IMR-90 (cell line): ENCODE measurements around the gene AP1S1. TPM values are rescaled to one million over a fixed set of nuclear protein-coding genes. Genes with fewer than 3 reads are reported as not detected.

ENCODE experiments used
- ATAC-seq: fragments of 200-7000 bp; cut with Tn5 transposase; 2 replicates; pipeline ENCODE4 v1.9.1; 2020; ENCODE audit warnings: low read depth, mild to moderate bottlenecking, moderate library complexity
- BruUV-seq: library from RNA; stranded (reverse); fragments of 400-500 nt; replicated peaks from 2 replicates; lab custom pipeline; 2021; lab: Mats Ljungman, UMichigan
- CTCF ChIA-PET: fragments of 300-600 bp; formaldehyde crosslinking; extraction: SDS; loops from one replicate; lab custom pipeline; 2021; ENCODE audit warnings: antibody characterized with exemption; lab: Yijun Ruan, JAX
- POLR2A ChIA-PET: fragments of 300-600 bp; sonication (Branson Sonifier 250); formaldehyde crosslinking; loops from one replicate; lab custom pipeline; 2022; ENCODE audit warnings: antibody characterized with exemption; ENCODE audit not compliant: unreplicated experiment; lab: Charles Lee
- DNase-seq: peaks from one replicate; pipeline ENCODE4 v3.0.0; 2013
- H2AFZ ChIP-seq: replicated peaks from 2 replicates; pipeline ENCODE3; 2013; ENCODE audit warnings: low read length, mild to moderate bottlenecking; ENCODE audit not compliant: poor library complexity
- H2AK5ac ChIP-seq: 2 replicates; pipeline ENCODE4 v1.6.1; 2013; ENCODE audit warnings: low read depth, low read length, inconsistent platforms
- H2AK9ac ChIP-seq: replicated peaks from 2 replicates; pipeline ENCODE3; 2013; ENCODE audit warnings: mild to moderate bottlenecking, low read depth, low read length, moderate library complexity; ENCODE audit not compliant: poor library complexity
- H2BK120ac ChIP-seq: 2 replicates; pipeline ENCODE4 v1.6.1; 2013; ENCODE audit warnings: low read depth, low read length, inconsistent platforms
- H2BK15ac ChIP-seq: 3 replicates; pipeline ENCODE4 v1.6.1; 2013; ENCODE audit warnings: low read depth, low read length, inconsistent platforms
- H2BK20ac ChIP-seq: 2 replicates; pipeline ENCODE4 v1.6.1; 2013; ENCODE audit warnings: low read depth, mild to moderate bottlenecking, inconsistent platforms, low read length, moderate library complexity
- H2BK5ac ChIP-seq: 2 replicates; pipeline ENCODE4 v1.6.1; 2013; ENCODE audit warnings: mild to moderate bottlenecking, low read depth, low read length, inconsistent platforms; ENCODE audit not compliant: poor library complexity, severe bottlenecking
- H3K14ac ChIP-seq: replicated peaks from 2 replicates; pipeline ENCODE4 v1.6.1; 2013; ENCODE audit warnings: low read depth, low read length, inconsistent platforms
- H3K18ac ChIP-seq: 2 replicates; pipeline ENCODE4 v1.6.1; 2013; ENCODE audit warnings: low read depth, low read length, control low read depth
- H3K23ac ChIP-seq: 2 replicates; pipeline ENCODE4 v1.6.1; 2013; ENCODE audit warnings: low read depth, low read length, inconsistent platforms
- H3K27ac ChIP-seq: 2 replicates; pipeline ENCODE4 v1.5.1; 2013; ENCODE audit warnings: mild to moderate bottlenecking, control low read depth, low read length; ENCODE audit not compliant: insufficient read depth
- H3K27me3 ChIP-seq: 2 replicates; pipeline ENCODE4 v1.6.1; 2013; ENCODE audit warnings: low read length; ENCODE audit not compliant: control insufficient read depth, insufficient read depth
- H3K36me3 ChIP-seq: 2 replicates; pipeline ENCODE4 v1.6.1; 2013; ENCODE audit warnings: low read length, mixed read lengths; ENCODE audit not compliant: control insufficient read depth, insufficient read depth
- H3K4ac ChIP-seq: 2 replicates; pipeline ENCODE4 v1.6.1; 2013; ENCODE audit warnings: low read depth, low read length, inconsistent platforms
- H3K4me1 ChIP-seq: 2 replicates; pipeline ENCODE4 v1.6.1; 2013; ENCODE audit warnings: low read length, mixed read lengths; ENCODE audit not compliant: control insufficient read depth, insufficient read depth
- H3K4me2 ChIP-seq: 2 replicates; pipeline ENCODE4 v1.6.1; 2013; ENCODE audit warnings: low read depth, mild to moderate bottlenecking, control low read depth, low read length, moderate library complexity
- H3K4me3 ChIP-seq: 2 replicates; pipeline ENCODE4 v1.5.1; 2013; ENCODE audit warnings: low read depth, mild to moderate bottlenecking, control low read depth, low read length, moderate library complexity; ENCODE audit not compliant: insufficient read depth
- H3K56ac ChIP-seq: 2 replicates; pipeline ENCODE4 v1.6.1; 2013; ENCODE audit warnings: low read length, inconsistent platforms; ENCODE audit not compliant: insufficient read depth; ENCODE audit errors: extremely low read depth
- H3K79me1 ChIP-seq, 2 experiments: 2 replicates each; pipeline ENCODE4 v1.6.1; 2013; ENCODE audit warnings: low read length in 2 of 2, inconsistent platforms in 1 of 2, low read depth in 1 of 2
- H3K9ac ChIP-seq: 2 replicates; pipeline ENCODE4 v1.6.1; 2013; ENCODE audit warnings: low read depth, low read length, control low read depth
- H3K9me1 ChIP-seq: 2 replicates; pipeline ENCODE4 v1.6.1; 2013; ENCODE audit warnings: low read length, inconsistent platforms; ENCODE audit not compliant: insufficient read depth
- H3K9me3 ChIP-seq: 2 replicates; pipeline ENCODE4 v1.6.1; 2013; ENCODE audit warnings: low read length; ENCODE audit not compliant: control insufficient read depth, insufficient read depth
- H4K20me1 ChIP-seq: 2 replicates; pipeline ENCODE4 v1.6.1; 2013; ENCODE audit warnings: low read length, inconsistent platforms; ENCODE audit not compliant: insufficient read depth
- H4K5ac ChIP-seq: 2 replicates; pipeline ENCODE4 v1.6.1; 2013; ENCODE audit warnings: mild to moderate bottlenecking, low read depth, low read length, control low read depth
- H4K8ac ChIP-seq, 2 experiments: 2 replicates each; pipeline ENCODE4 v1.6.1; 2013; ENCODE audit warnings: low read depth in 2 of 2, low read length in 2 of 2, control low read depth in 1 of 2, inconsistent platforms in 1 of 2
- H4K91ac ChIP-seq: 2 replicates; pipeline ENCODE4 v1.6.1; 2013; ENCODE audit warnings: low read depth, low read length, inconsistent platforms; ENCODE audit not compliant: insufficient read depth
- BHLHE40 ChIP-seq: fragments of 150-350 bp; IDR thresholded peaks from 2 replicates; pipeline ENCODE4 v1.6.1; 2016; ENCODE audit warnings: mild to moderate bottlenecking, low read depth, low read length
- CEBPB ChIP-seq: IDR thresholded peaks from 2 replicates; pipeline ENCODE4 v1.6.1; 2012; ENCODE audit warnings: low read depth, low read length, improper control_type of control experiment
- CTCF ChIP-seq: conservative IDR thresholded peaks from 2 replicates; pipeline ENCODE4 v1.5.1; 2012; ENCODE audit warnings: mild to moderate bottlenecking, low read depth, low read length, improper control_type of control experiment
- FOS ChIP-seq: fragments of 150-350 bp; IDR thresholded peaks from 2 replicates; pipeline ENCODE4 v1.6.1; 2016; ENCODE audit warnings: low read depth, low read length
- MAZ ChIP-seq: IDR thresholded peaks from 2 replicates; pipeline ENCODE4 v1.6.1; 2012; ENCODE audit warnings: low read depth, mild to moderate bottlenecking, low read length, improper control_type of control experiment, moderate library complexity, borderline replicate concordance
- MXI1 ChIP-seq: IDR thresholded peaks from 2 replicates; pipeline ENCODE4 v1.6.1; 2012; ENCODE audit warnings: low read depth, mild to moderate bottlenecking, low read length, moderate library complexity, borderline replicate concordance
- NFE2L2 ChIP-seq: fragments of 150-350 bp; IDR thresholded peaks from 2 replicates; pipeline ENCODE4 v1.6.1; 2016; ENCODE audit warnings: low read depth, mild to moderate bottlenecking, low read length
- RAD21 ChIP-seq: IDR thresholded peaks from 2 replicates; pipeline ENCODE4 v1.6.1; 2012; ENCODE audit warnings: low read length, improper control_type of control experiment
- RCOR1 ChIP-seq: IDR thresholded peaks from 2 replicates; pipeline ENCODE4 v1.6.1; 2012; ENCODE audit warnings: mild to moderate bottlenecking, low read length, improper control_type of control experiment; ENCODE audit not compliant: insufficient replicate concordance
- RFX5 ChIP-seq: IDR thresholded peaks from 2 replicates; pipeline ENCODE4 v1.8.0; 2012; ENCODE audit warnings: low read depth, mild to moderate bottlenecking, low read length, moderate library complexity
- SMC3 ChIP-seq: fragments of 150-350 bp; IDR thresholded peaks from 2 replicates; pipeline ENCODE4 v1.6.1; 2016; ENCODE audit warnings: low read depth, mild to moderate bottlenecking, antibody characterized with exemption, low read length, moderate library complexity
- whole genome bisulfite sequencing, 2 experiments: methylation state at CpG; one replicate each; pipeline versions ENCODE4 v1.1.5 to v1.1.7; 2013; ENCODE audit warnings: missing lambda C conversion rate in 2 of 2; ENCODE audit not compliant: insufficient read length in 1 of 2; ENCODE audit errors: extremely low coverage in 2 of 2; 5-methylcytosine and 5-hydroxymethylcytosine counted together
- dilution Hi-C: fragments of 300-500 bp; cut with HindIII; formaldehyde crosslinking; loops from one replicate; pipeline ENCODE4 v1.14.3; 2018; ENCODE audit warnings: low sequenced_read_pairs; ENCODE audit not compliant: unreplicated experiment
- in situ Hi-C: fragments of 300-500 bp; cut with MboI; formaldehyde crosslinking; loops from 3 replicates; pipeline ENCODE4 v1.14.3; 2019; ENCODE audit warnings: low sequenced_read_pairs, inconsistent platforms, mixed read lengths
- intact Hi-C: fragments of 100-400 bp; cut with micrococcal nuclease; formaldehyde crosslinking; loops from 2 replicates; pipeline ENCODE4 v1.10.0; 2022
- polyA plus RNA-seq, 3 experiments: library from polyadenylated mRNA; depleted of rRNA; stranded (reverse); fragments of >200 nt; gene quantifications; 2 replicates each; pipeline ENCODE4 v1.2.3, GENCODE V29; 2012; ENCODE audit warnings: low replicate concordance in 1 of 3
- total RNA-seq: library from RNA; depleted of rRNA; stranded (reverse); fragments of >200 nt; gene quantifications from 2 replicates; pipeline ENCODE4 v1.2.3, GENCODE V29; 2012
- TF ChIP-seq, protein P1 (sequence below): fragments of 150-350 bp; IDR thresholded peaks from 2 replicates; pipeline ENCODE4 v1.6.1; 2016; ENCODE audit warnings: low read depth, mild to moderate bottlenecking, low read length, moderate library complexity, borderline replicate concordance

Gene AP1S1
- total and polyA plus RNA-seq, 2 of the 4 experiments (the other 2 are of a cell fraction) = 187 to 295 TPM

- Histone ChIP-seq H2BK5ac (no peak overlapping the region), H3K56ac (no peak overlapping the region), H3K23ac (no peak overlapping the region), H3K4me3 (no peak overlapping the region), H2AK9ac (no peak overlapping the region), H2AFZ (no peak overlapping the region), H3K9me1 (peaks cover 7% of the 10 kb centered on the region; the same call in 1 of the 2 replicates), H2BK20ac (no peak overlapping the region), H4K5ac (no peak overlapping the region), H3K27ac (no peak overlapping the region), H3K4me2 (no peak overlapping the region), H3K9me3 (no peaks in the 10 kb centered on the region), H4K8ac (no peak overlapping the region), H3K36me3 (no peaks in the 10 kb centered on the region), H3K4ac (no peak overlapping the region), H3K79me1 (no peaks in the 10 kb centered on the region), H2BK120ac (no peak overlapping the region), H3K14ac (no peak overlapping the region), H4K91ac (no peak overlapping the region), H2AK5ac (no peak overlapping the region), H3K9ac (no peak overlapping the region), H4K20me1 (no peaks in the 10 kb centered on the region), H3K4me1 (no peaks in the 10 kb centered on the region), H3K18ac (no peak overlapping the region), H2BK15ac (no peak overlapping the region), H3K27me3 (peaks cover 6% of the 10 kb centered on the region; the same call in 1 of the 2 replicates)
- intact Hi-C loops = no loop called here
- TF ChIP-seq CTCF (no peak), MAZ (no peak), RAD21 (no peak), FOS (no peak), RFX5 (no peak), RCOR1 (no peak), SMC3 (no peak), NFE2L2 (no peak), CEBPB (no peak), BHLHE40 (no peak), MXI1 (no peak)
- TF ChIP-seq, protein P1, sequence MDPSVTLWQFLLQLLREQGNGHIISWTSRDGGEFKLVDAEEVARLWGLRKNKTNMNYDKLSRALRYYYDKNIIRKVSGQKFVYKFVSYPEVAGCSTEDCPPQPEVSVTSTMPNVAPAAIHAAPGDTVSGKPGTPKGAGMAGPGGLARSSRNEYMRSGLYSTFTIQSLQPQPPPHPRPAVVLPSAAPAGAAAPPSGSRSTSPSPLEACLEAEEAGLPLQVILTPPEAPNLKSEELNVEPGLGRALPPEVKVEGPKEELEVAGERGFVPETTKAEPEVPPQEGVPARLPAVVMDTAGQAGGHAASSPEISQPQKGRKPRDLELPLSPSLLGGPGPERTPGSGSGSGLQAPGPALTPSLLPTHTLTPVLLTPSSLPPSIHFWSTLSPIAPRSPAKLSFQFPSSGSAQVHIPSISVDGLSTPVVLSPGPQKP = no peak
- in situ Hi-C loops = loop anchor here (5.0 kb wide), 1 partner anchor 42 kb away; no protein-coding TSS in a partner anchor
- ChIA-PET POLR2A (interaction anchor here (0.7 kb wide), 1 partner anchor 31 kb away, joined by 5 read pairs; no protein-coding TSS in a partner anchor), CTCF (interaction anchor here (0.7 kb wide), 1 partner anchor 29 kb away, joined by 3 read pairs; no protein-coding TSS in a partner anchor)
- WGBS, 2 experiments = 82% methylated on average over 5 of the region's 8 CpGs; no CpG with 5 or more reads in 1 of the 2 experiments
- BruUV-seq = no TSS peak
- no peak for DNase-seq
- dilution Hi-C loops = no loop called here
- ATAC-seq = no peak
These were observed 34.8 kb downstream of the AP1S1 start for GRCh38 chr7:101189109-101189508.
